SIG-M5 (cell line): Measurements from ENCODE around the gene PABPC4L.
"Not testable (repeated sequence)": the region's sequence is repeated elsewhere in the genome, so short reads cannot be mapped to it uniquely, and the experiment has no call there.

Source experiments
- DNase-seq: peaks from one replicate; lab custom pipeline; 2025; lab: John Stamatoyannopoulos, UW

The PABPC4L gene

DNA sequence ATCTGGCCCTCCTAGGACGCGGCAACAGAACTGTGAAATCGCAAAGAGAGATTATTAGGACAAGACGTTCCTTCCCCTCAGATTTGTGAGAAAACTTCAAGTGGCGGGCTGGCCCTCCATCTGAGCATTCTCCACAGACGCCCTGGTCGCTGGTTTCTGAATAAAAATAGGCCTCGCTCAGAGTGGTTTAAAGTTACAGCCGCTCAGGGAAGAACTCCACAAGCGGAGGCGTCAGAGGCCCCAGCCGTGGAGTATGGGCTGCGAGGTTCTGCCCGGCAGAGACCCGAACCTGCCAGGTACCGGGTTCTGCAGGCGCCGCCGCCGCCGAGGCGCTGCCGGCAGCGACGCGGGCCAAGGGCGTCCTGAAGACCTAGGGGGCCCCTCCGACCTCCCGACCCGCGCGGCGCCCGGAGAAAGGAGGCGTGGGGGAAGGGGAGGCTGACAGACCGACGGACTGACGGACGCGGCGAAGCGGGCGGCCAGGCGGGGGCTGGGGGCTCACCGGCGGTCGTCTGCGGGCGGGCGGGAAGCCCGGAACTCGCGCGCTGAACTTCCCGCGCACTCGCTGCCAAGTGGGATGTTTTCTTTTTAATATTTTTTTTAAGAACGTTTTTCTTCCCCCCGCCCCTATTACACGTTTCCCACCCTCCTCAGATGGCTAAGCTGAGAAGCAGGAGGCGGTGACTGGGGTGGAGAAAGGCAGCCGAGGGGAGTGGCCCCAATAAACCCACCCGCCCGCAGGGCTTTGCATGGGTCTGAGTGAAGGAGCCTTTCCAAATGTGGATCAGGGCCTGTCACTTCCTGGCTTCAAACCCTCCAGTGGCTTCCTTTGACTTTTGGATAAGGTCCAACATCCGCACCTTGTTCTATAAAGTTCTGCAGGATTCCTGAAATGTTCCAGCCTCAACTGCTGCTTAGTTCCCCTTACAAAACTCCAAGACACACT lies at the start of gene PABPC4L:
PABPC4L (minus strand) TSS at position 574 of the 946 bp plus-strand sequence. CDS start 770 bp downstream, outside the sequence.
- no peak for DNase-seq

GRCh38 chr4:134251322-134251721 lies 49.7 kb upstream of the PABPC4L start:
- DNase-seq, result no peak

GRCh38 chr4:134243742-134244713 lies 42.4 kb upstream of the PABPC4L start:
- DNase-seq, result no peak

- DNase-seq, result no peak
These were observed 17.5 kb upstream of the PABPC4L start for GRCh38 chr4:134219043-134219442.

DNA sequence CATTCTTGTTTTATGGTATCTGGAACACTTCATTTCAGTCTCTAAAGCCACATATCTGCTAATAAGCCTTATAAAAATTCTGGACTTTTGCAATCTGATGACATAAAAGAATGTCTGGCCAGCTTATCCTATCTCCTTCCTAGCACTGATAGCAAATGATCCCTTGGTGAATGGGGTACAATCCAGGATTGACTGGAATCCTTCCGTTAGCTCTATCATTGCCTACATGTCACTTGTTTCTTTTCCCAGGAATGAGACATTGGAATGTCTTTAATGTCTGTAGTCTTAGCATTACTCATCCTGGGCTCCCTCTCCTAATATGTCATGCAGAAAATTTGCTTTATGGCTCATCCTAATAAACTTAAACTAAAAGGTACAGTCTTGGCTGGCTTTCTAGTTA lies 14.8 kb upstream of the PABPC4L start:
- no peak for DNase-seq

GRCh38 chr4:134215620-134216344 lies 14.2 kb upstream of the PABPC4L start:
- no peak for DNase-seq

- not testable (repeated sequence) for DNase-seq
These were observed 6.4 kb upstream of the PABPC4L start for GRCh38 chr4:134207955-134208354.

GRCh38 chr4:134202166-134202956 lies 772 bp upstream of the PABPC4L start:
- no peak for DNase-seq

DNA sequence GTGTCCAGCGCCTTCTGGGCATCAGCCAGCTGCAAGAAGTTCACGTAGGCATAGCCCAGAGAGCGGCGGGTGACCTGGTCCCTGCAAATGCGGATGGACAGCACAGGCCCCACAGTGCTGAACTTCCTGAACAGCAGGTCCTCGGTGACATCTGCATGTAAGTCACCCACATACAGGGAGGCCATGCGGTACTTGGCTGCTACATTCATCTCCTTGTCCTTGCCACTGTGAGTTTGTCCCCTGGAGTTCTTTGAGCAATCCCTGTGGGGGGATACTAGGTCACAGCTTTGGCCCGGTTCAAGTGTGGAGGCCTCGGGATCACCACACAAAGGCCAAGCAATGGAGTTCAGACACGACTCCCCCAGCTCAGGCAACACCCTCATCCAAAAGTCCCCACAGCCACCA lies 776 bp downstream of the PABPC4L start:
- no peak for DNase-seq

- DNase-seq, result no peak
These were observed 11.6 kb downstream of the PABPC4L start for GRCh38 chr4:134189949-134190348.

- DNase-seq, result no peak
These were observed 12.1 kb downstream of the PABPC4L start for GRCh38 chr4:134189480-134189879.

DNA sequence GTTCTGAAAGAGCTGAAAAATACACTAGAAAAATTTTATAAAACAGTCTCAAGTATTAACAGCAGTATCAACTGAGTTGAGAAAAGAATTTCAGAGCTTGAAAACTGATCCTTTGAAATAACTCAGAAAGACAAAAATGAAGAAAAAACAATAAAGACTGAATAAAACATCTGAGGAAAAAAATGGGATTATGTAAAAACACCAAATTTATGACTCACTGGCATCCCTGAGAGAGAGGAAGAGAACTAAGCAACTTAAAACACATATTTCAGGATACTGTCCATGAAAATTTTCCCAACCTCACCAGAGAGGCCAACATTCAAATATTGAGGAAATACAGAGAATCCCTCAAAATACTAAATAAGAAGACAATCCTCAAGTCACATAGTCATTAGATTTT lies 22.9 kb downstream of the PABPC4L start:
- no peak for DNase-seq

- DNase-seq, result no peak
These were observed 27.3 kb downstream of the PABPC4L start for GRCh38 chr4:134174271-134174670.

DNA sequence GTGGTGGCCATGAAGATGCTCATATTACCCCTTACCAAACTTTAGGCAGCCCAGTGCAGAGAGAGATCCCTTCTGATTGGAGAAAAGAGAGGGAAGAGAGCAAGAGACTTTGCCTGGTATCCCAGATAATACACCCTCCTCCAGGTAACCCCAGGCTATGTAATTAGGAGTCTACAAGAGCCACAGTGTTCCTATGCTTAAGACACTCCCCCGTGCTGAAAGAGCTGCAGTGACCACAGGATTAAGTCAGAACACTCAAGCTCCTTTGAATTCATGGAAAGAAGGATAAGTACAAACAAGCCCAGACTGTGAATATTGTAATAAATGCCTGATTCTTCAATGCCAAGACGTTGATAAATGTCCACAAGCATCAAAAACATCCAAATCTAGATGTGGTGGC lies 41.4 kb downstream of the PABPC4L start:
- DNase-seq, result no peak

DNA sequence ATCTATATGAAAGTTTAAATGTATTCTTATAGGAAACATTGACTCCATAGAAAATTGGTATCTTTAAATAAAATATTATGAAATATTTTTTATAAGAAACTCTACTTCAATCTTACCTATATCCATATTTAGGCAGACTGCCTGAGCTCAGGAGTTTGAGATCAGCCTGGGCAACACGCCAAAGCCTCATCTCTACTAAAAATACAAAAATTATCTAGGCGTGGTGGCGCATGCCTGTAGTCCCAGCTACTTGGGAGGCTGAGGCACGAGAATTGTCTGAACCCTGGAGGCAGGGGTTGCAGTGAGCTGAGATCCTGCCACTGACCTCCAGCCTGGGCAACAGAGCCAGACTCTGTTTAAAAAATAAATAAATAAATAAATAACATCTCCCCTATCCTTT lies 47.5 kb downstream of the PABPC4L start:
- no peak for DNase-seq

DNA sequence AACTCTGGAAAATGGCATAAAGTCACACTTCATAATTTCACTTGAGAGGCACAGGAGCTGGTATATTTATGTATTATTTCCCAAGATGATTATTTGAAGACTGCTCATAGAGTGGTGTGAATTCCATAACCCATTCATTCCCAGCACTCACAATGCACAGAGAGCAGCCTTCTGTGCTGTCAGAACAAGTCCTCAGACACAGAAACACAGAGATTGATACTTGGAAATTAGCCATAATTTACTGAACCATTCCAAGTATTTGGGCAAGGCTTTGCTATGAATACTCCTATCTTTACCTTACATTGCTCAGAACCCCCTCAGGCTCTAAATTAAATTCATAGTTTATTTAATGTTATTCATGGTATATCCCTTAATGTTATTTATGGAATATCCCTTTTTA lies 53.6 kb downstream of the PABPC4L start:
- DNase-seq, result no peak
